ENCODE measurements around the gene ITFG2.

Gene ITFG2

GRCh38 chr12:2776129-2776806 lies 36.2 kb upstream of the ITFG2 start:
- no peaks in the 10 kb centered on the region for H3K4me1 ChIP-seq (ENCODE audit: control insufficient read depth, insufficient read depth, low read length, poor library complexity, severe bottlenecking)
- WGBS, 2 experiments (ENCODE audit: insufficient coverage in 2 of 2): 93 to 95% methylated on average over 19 to 20 of the region's 20 CpGs
- no peaks in the 10 kb centered on the region for H3K9me3 ChIP-seq (ENCODE audit: control insufficient read depth, low read length)
- H3K4me3 ChIP-seq (ENCODE audit: extremely low read depth, insufficient read depth, low read length, poor library complexity, severe bottlenecking): no peak overlapping the region
- no peaks in the 10 kb centered on the region for H3K36me3 ChIP-seq (ENCODE audit: control insufficient read depth, insufficient read depth, low read length)
- H3K27ac ChIP-seq (ENCODE audit: low read depth, low read length, severe bottlenecking): no peak overlapping the region

- WGBS, 2 experiments (ENCODE audit: insufficient coverage in 2 of 2): 42 to 64% methylated on average over 2 of the region's 4 CpGs
- Histone ChIP-seq H3K36me3 (ENCODE audit: control insufficient read depth, insufficient read depth, low read length) (no peaks in the 10 kb centered on the region), H3K4me1 (ENCODE audit: control insufficient read depth, insufficient read depth, low read length, poor library complexity, severe bottlenecking) (no peaks in the 10 kb centered on the region), H3K27ac (ENCODE audit: low read depth, low read length, severe bottlenecking) (no peak overlapping the region), H3K9me3 (ENCODE audit: control insufficient read depth, low read length) (no peaks in the 10 kb centered on the region), H3K4me3 (ENCODE audit: extremely low read depth, insufficient read depth, low read length, poor library complexity, severe bottlenecking) (no peak overlapping the region)
Measured at GRCh38 chr12:2779281-2779680, 33.2 kb upstream of the ITFG2 start.

GRCh38 chr12:2783936-2784600 lies 28.4 kb upstream of the ITFG2 start:
- Histone ChIP-seq H3K4me3 (ENCODE audit: extremely low read depth, insufficient read depth, low read length, poor library complexity, severe bottlenecking) (no peak overlapping the region), H3K36me3 (ENCODE audit: control insufficient read depth, insufficient read depth, low read length) (no peaks in the 10 kb centered on the region), H3K9me3 (ENCODE audit: control insufficient read depth, low read length) (no peaks in the 10 kb centered on the region), H3K27ac (ENCODE audit: low read depth, low read length, severe bottlenecking) (no peak overlapping the region), H3K4me1 (ENCODE audit: control insufficient read depth, insufficient read depth, low read length, poor library complexity, severe bottlenecking) (peaks cover 5% of the 10 kb centered on the region)
- WGBS, 2 experiments (ENCODE audit: insufficient coverage in 2 of 2): 21% methylated on average over 13 to 15 of the region's 25 CpGs

GRCh38 chr12:2785017-2785416 lies 27.5 kb upstream of the ITFG2 start:
- Histone ChIP-seq H3K9me3 (ENCODE audit: control insufficient read depth, low read length) (no peaks in the 10 kb centered on the region), H3K36me3 (ENCODE audit: control insufficient read depth, insufficient read depth, low read length) (no peaks in the 10 kb centered on the region), H3K27ac (ENCODE audit: low read depth, low read length, severe bottlenecking) (no peak overlapping the region), H3K4me1 (ENCODE audit: control insufficient read depth, insufficient read depth, low read length, poor library complexity, severe bottlenecking) (peaks cover 5% of the 10 kb centered on the region), H3K4me3 (ENCODE audit: extremely low read depth, insufficient read depth, low read length, poor library complexity, severe bottlenecking) (no peak overlapping the region)
- 51 to 69% methylated on average over 4 to 5 of the region's 5 CpGs for WGBS, 2 experiments (ENCODE audit: insufficient coverage in 2 of 2)

- Histone ChIP-seq H3K4me3 (ENCODE audit: extremely low read depth, insufficient read depth, low read length, poor library complexity, severe bottlenecking) (no peak overlapping the region), H3K27ac (ENCODE audit: low read depth, low read length, severe bottlenecking) (no peak overlapping the region)
- WGBS, 2 experiments (ENCODE audit: insufficient coverage in 2 of 2): 88 to 100% methylated on average over 2 to 4 of the region's 6 CpGs
Measured at GRCh38 chr12:2791089-2791488, 21.4 kb upstream of the ITFG2 start.

GRCh38 chr12:2792671-2793500 lies 19.6 kb upstream of the ITFG2 start:
- H3K4me3 ChIP-seq (ENCODE audit: extremely low read depth, insufficient read depth, low read length, poor library complexity, severe bottlenecking): no peak overlapping the region
- no peaks in the 10 kb centered on the region for H3K4me1 ChIP-seq (ENCODE audit: control insufficient read depth, insufficient read depth, low read length, poor library complexity, severe bottlenecking)
- WGBS, 2 experiments (ENCODE audit: insufficient coverage in 2 of 2): 88 to 94% methylated on average over 17 to 22 of the region's 25 CpGs
- peaks cover 17% of the 10 kb centered on the region for H3K36me3 ChIP-seq (ENCODE audit: control insufficient read depth, insufficient read depth, low read length)
- H3K9me3 ChIP-seq (ENCODE audit: control insufficient read depth, low read length): no peaks in the 10 kb centered on the region
- H3K27ac ChIP-seq (ENCODE audit: low read depth, low read length, severe bottlenecking): no peak overlapping the region

More at GRCh38 chr12:2791089-2791488, 21.4 kb upstream of the ITFG2 start:
- no peaks in the 10 kb centered on the region for H3K36me3 ChIP-seq (ENCODE audit: control insufficient read depth, insufficient read depth, low read length)
- H3K4me1 ChIP-seq (ENCODE audit: control insufficient read depth, insufficient read depth, low read length, poor library complexity, severe bottlenecking): no peaks in the 10 kb centered on the region
- H3K9me3 ChIP-seq (ENCODE audit: control insufficient read depth, low read length): no peaks in the 10 kb centered on the region

GRCh38 chr12:2793561-2793960 lies 18.9 kb upstream of the ITFG2 start:
- Histone ChIP-seq H3K36me3 (ENCODE audit: control insufficient read depth, insufficient read depth, low read length) (peaks cover 24% of the 10 kb centered on the region), H3K4me1 (ENCODE audit: control insufficient read depth, insufficient read depth, low read length, poor library complexity, severe bottlenecking) (no peaks in the 10 kb centered on the region), H3K4me3 (ENCODE audit: extremely low read depth, insufficient read depth, low read length, poor library complexity, severe bottlenecking) (no peak overlapping the region), H3K27ac (ENCODE audit: low read depth, low read length, severe bottlenecking) (no peak overlapping the region), H3K9me3 (ENCODE audit: control insufficient read depth, low read length) (no peaks in the 10 kb centered on the region)
- 90 to 94% methylated on average over 11 to 17 of the region's 21 CpGs for WGBS, 2 experiments (ENCODE audit: insufficient coverage in 2 of 2)

- H3K27ac ChIP-seq (ENCODE audit: low read depth, low read length, severe bottlenecking): peak overlapping the region; percentile 24
- H3K4me1 ChIP-seq (ENCODE audit: control insufficient read depth, insufficient read depth, low read length, poor library complexity, severe bottlenecking): no peaks in the 10 kb centered on the region
- H3K9me3 ChIP-seq (ENCODE audit: control insufficient read depth, low read length): no peaks in the 10 kb centered on the region
- H3K4me3 ChIP-seq (ENCODE audit: extremely low read depth, insufficient read depth, low read length, poor library complexity, severe bottlenecking): peak overlapping the region; percentile 61
- H3K36me3 ChIP-seq (ENCODE audit: control insufficient read depth, insufficient read depth, low read length): peaks cover 31% of the 10 kb centered on the region
- WGBS, 2 experiments (ENCODE audit: insufficient coverage in 2 of 2): 9 to 15% methylated on average over 20 to 49 of the region's 49 CpGs
Measured at GRCh38 chr12:2794191-2794735, 18.2 kb upstream of the ITFG2 start.

GRCh38 chr12:2794736-2795289 lies 17.7 kb upstream of the ITFG2 start, which contains the start of gene FKBP4:
FKBP4 (plus strand) TSS chr12:2794970; CDS start chr12:2795140, 170 bp downstream.
- Histone ChIP-seq H3K9me3 (ENCODE audit: control insufficient read depth, low read length) (no peaks in the 10 kb centered on the region), H3K27ac (ENCODE audit: low read depth, low read length, severe bottlenecking) (peak within 1 kb of the TSS; percentile 24), H3K36me3 (ENCODE audit: control insufficient read depth, insufficient read depth, low read length) (peaks cover 36% of the 10 kb centered on the region), H3K4me1 (ENCODE audit: control insufficient read depth, insufficient read depth, low read length, poor library complexity, severe bottlenecking) (no peaks in the 10 kb centered on the region), H3K4me3 (ENCODE audit: extremely low read depth, insufficient read depth, low read length, poor library complexity, severe bottlenecking) (peak within 1 kb of the TSS; percentile 61)
- WGBS, 2 experiments (ENCODE audit: insufficient coverage in 2 of 2): 0% methylated on average over 45 to 53 of the region's 63 CpGs
